Measurements from ENCODE around the gene ALS2.

- no peak for TF ChIP-seq CTCF (conservative IDR thresholded peaks at IDR 0.05)
- no peak for TF ChIP-seq ZFX (IDR thresholded peaks at IDR 0.05)
Measured at GRCh38 chr2:201827621-201828020, 46.9 kb upstream of the ALS2 start.

Data from C4-2B (cell line).